ENCODE measurements around the gene P4HB. TPM values are rescaled to one million over a fixed set of nuclear protein-coding genes. Genes with fewer than 3 reads are reported as not detected.

Gene P4HB
- total RNA-seq, 1 experiment from 2014 or later, result 777 TPM

GRCh38 chr17:81906476-81907218, 46.3 kb upstream of the P4HB start:
- H3K27ac Mint-ChIP-seq (ENCODE audit: unreplicated experiment), result no peak overlapping the region
- H3K36me3 Mint-ChIP-seq (ENCODE audit: insufficient read depth, unreplicated experiment), result peaks cover 42% of the 10 kb centered on the region
- CTCF ChIA-PET, result no interaction called here
- TF ChIP-seq, protein P1, sequence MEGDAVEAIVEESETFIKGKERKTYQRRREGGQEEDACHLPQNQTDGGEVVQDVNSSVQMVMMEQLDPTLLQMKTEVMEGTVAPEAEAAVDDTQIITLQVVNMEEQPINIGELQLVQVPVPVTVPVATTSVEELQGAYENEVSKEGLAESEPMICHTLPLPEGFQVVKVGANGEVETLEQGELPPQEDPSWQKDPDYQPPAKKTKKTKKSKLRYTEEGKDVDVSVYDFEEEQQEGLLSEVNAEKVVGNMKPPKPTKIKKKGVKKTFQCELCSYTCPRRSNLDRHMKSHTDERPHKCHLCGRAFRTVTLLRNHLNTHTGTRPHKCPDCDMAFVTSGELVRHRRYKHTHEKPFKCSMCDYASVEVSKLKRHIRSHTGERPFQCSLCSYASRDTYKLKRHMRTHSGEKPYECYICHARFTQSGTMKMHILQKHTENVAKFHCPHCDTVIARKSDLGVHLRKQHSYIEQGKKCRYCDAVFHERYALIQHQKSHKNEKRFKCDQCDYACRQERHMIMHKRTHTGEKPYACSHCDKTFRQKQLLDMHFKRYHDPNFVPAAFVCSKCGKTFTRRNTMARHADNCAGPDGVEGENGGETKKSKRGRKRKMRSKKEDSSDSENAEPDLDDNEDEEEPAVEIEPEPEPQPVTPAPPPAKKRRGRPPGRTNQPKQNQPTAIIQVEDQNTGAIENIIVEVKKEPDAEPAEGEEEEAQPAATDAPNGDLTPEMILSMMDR (IDR thresholded peaks at IDR 0.05; ENCODE audit: unreplicated experiment), result peak; percentile 23
- peaks cover 10% of the 10 kb centered on the region for H3K4me1 Mint-ChIP-seq (ENCODE audit: low read depth, unreplicated experiment)
- H3K4me3 Mint-ChIP-seq (ENCODE audit: low read depth, unreplicated experiment), result no peak overlapping the region
- DNase-seq, result no peak
- no peaks in the 10 kb centered on the region for H3K9me3 Mint-ChIP-seq (ENCODE audit: low read depth, unreplicated experiment)
- peaks cover 1% of the 10 kb centered on the region for H3K27me3 Mint-ChIP-seq (ENCODE audit: unreplicated experiment)
- BruUV-seq (replicated peaks), result no TSS peak
- intact Hi-C loops (cut with micrococcal nuclease; ENCODE audit: unreplicated experiment), result no loop called here

GRCh38 chr17:81905993-81906392, 45.7 kb upstream of the P4HB start:
- intact Hi-C loops (cut with micrococcal nuclease; ENCODE audit: unreplicated experiment), result no loop called here
- H3K27ac Mint-ChIP-seq (ENCODE audit: unreplicated experiment), result no peak overlapping the region
- no peak for DNase-seq
- H3K27me3 Mint-ChIP-seq (ENCODE audit: unreplicated experiment), result peaks cover 8% of the 10 kb centered on the region
- TF ChIP-seq, protein P1 (IDR thresholded peaks at IDR 0.05; ENCODE audit: unreplicated experiment), result no peak
- no TSS peak for BruUV-seq (replicated peaks)
- H3K4me3 Mint-ChIP-seq (ENCODE audit: low read depth, unreplicated experiment), result no peak overlapping the region
- CTCF ChIA-PET, result no interaction called here
- H3K4me1 Mint-ChIP-seq (ENCODE audit: low read depth, unreplicated experiment), result peaks cover 8% of the 10 kb centered on the region
- H3K9me3 Mint-ChIP-seq (ENCODE audit: low read depth, unreplicated experiment), result no peaks in the 10 kb centered on the region
- H3K36me3 Mint-ChIP-seq (ENCODE audit: insufficient read depth, unreplicated experiment), result peaks cover 42% of the 10 kb centered on the region

- Mint-ChIP-seq H3K36me3 (ENCODE audit: insufficient read depth, unreplicated experiment) (peaks cover 43% of the 10 kb centered on the region), H3K4me3 (ENCODE audit: low read depth, unreplicated experiment) (no peak overlapping the region), H3K4me1 (ENCODE audit: low read depth, unreplicated experiment) (peaks cover 8% of the 10 kb centered on the region), H3K27ac (ENCODE audit: unreplicated experiment) (no peak overlapping the region), H3K27me3 (ENCODE audit: unreplicated experiment) (peaks cover 13% of the 10 kb centered on the region), H3K9me3 (ENCODE audit: low read depth, unreplicated experiment) (no peaks in the 10 kb centered on the region)
- BruUV-seq (replicated peaks), result no TSS peak
- CTCF ChIA-PET, result no interaction called here
- TF ChIP-seq, protein P1 (IDR thresholded peaks at IDR 0.05; ENCODE audit: unreplicated experiment), result no peak
- DNase-seq, result no peak
- intact Hi-C loops (cut with micrococcal nuclease; ENCODE audit: unreplicated experiment), result no loop called here
Measured at GRCh38 chr17:81905424-81905875, 45.1 kb upstream of the P4HB start.

DNA sequence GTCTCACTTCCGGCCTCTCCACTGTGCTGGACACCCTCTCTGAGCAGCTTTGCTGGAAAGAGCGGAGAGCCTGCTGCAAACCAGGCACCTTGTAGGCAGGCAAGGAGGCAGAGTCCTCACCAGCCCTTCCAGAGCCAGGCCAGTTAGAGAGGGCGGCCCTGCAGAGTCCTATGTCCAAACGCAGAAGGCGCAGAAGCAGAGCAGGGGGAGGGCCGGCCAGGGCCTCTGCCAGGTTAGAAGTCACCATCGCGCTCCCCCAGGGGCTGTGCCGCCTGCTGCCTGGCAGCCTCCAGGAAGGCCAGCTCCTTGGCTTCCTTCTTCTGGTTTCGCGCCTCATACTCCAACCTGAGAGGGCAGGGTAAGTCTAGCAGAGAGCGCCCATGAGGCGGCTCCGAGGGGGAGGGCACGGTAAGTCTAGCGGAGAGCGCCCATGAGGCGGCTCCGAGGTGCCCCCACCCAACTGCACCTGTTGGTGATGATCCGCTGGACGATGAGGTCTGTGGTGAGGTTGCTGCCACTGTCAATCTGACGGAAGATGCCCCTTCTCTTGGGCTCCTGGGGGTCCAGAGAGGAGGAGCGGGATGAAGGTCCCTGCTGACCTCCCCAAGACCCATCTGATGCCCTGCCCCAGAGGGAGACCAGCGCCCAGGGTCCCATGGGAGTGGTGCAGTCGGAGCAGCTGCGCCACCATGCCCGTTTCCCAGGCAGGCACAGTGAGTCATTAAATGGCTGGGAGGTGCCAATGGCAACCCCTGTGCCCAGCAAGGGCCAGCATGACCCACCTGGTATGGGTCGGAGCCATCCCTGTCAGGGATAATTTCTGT, 44.5 kb upstream of the P4HB start:
- Mint-ChIP-seq H3K4me1 (ENCODE audit: low read depth, unreplicated experiment) (peaks cover 3% of the 10 kb centered on the region), H3K36me3 (ENCODE audit: insufficient read depth, unreplicated experiment) (peaks cover 45% of the 10 kb centered on the region), H3K27ac (ENCODE audit: unreplicated experiment) (no peak overlapping the region), H3K4me3 (ENCODE audit: low read depth, unreplicated experiment) (no peak overlapping the region), H3K27me3 (ENCODE audit: unreplicated experiment) (peaks cover 16% of the 10 kb centered on the region), H3K9me3 (ENCODE audit: low read depth, unreplicated experiment) (no peaks in the 10 kb centered on the region)
- TF ChIP-seq, protein P1 (IDR thresholded peaks at IDR 0.05; ENCODE audit: unreplicated experiment), result no peak
- intact Hi-C loops (cut with micrococcal nuclease; ENCODE audit: unreplicated experiment), result no loop called here
- no TSS peak for BruUV-seq (replicated peaks)
- CTCF ChIA-PET, result no interaction called here
- DNase-seq, result no peak
